GM10847 (cell line): ENCODE results near the gene CMTM8.

Experiments
- POLR2A ChIP-seq: IDR thresholded peaks from 2 replicates; pipeline ENCODE4 v1.6.1; 2011; ENCODE audit not compliant: insufficient read length; ENCODE audit errors: extremely low read depth

The CMTM8 gene

DNA sequence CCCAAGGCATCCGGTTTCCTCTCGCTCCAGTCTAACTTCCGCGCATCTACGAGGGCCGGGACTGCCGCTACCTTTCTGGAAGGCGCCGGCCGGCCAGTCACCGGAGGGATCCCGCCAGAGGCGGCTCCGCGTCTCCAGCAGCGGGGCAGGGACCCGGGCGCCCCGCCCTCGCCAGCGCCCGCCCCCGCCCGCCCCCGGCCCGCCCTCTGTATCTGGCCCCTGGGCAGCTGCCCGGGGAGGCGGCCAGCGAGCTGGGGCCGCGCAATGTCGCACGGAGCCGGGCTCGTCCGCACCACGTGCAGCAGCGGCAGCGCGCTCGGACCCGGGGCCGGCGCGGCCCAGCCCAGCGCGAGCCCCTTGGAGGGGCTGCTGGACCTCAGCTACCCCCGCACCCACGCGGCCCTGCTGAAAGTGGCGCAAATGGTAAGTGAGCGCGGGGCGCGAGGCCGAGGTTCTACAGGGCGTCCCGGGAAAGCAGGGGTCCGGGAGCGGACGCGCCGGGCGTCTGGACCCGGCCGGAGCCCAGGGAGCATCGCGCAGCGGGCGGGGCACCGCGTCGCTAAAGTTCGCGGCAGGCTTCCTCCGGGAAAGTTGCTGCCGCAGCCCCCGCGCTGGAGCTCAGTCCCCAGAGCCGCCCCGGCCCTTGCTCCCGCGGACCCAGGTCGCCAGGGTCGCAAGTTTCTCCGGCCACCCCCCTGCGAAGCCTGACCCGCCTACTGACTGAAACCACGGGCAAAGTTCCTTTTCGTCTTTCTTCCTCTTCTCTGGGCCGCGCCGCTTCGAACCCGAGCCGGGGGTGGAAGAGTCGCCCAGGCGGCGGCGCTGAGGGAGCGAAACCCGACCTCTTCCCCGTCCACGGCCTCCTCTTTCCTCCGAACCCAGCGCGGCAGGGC is 153.4 kb downstream of the CMTM8 start, which contains the start of gene CMTM7:
CMTM7 (plus strand) TSS at position 211 of the 893 bp plus-strand sequence; CDS start at position 265, 54 bp downstream.
- TF ChIP-seq POLR2A: no peak

DNA sequence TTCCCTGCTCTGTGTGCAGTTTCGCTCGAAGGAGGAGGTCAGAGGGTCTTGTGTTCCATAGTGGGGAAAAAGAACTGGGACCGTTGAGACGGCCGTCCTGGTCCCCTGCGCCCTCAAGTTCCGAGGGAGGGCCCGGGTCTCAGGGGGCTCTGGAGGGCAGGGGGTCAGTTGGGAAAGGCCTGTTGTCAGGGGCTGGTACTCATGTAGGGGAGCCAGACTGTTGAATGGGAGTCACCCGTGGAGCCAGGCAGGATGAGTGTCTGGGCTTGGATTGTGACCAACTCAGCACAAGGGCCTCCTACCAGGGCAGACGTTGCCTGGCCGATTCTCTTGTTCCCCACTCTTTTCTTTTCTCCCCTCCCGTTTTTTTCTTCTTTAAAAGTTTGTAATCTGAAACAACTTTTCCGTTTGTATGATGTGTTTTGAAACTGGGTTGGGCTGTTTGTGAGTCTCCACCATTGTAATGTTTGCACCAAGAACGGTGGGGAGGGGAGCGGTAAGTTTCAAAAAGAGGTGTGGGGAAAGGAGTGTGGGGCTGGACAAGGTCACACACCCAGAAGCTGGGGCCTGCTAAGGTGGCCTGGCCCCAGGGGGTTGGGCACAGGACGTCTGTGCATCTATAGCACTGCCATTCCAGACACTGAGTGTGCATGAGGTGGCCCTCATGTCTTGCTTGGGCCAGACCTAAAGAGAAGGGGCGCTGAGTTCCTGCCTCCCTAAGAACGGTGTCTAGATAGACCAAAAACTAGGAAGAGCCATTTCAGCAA is 154.2 kb downstream of the CMTM8 start:
- TF ChIP-seq POLR2A: no peak

GRCh38 chr3:32395496-32395895 is 157.0 kb downstream of the CMTM8 start:
- TF ChIP-seq POLR2A: no peak

DNA sequence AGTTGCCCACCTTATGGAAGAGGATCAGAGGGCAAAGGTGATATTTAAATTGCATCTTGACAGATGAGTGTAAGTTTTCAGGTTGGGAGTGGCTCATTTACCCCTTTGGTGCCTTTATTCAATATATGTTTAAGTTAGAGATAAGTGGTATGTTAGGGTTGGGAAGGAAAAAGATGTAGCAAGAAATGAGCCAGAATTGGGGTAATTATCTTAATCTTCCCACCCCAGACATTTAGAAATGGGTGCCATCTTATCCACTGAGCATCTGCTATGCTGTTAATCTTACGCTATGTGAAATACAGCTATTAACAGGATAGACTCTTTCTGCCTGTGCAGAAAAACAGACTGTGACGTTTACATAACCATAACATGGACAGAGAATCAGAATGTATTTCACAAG is 159.5 kb downstream of the CMTM8 start:
- TF ChIP-seq POLR2A: no peak

GRCh38 chr3:32398531-32398930 is 160.1 kb downstream of the CMTM8 start:
- no peak for TF ChIP-seq POLR2A

DNA sequence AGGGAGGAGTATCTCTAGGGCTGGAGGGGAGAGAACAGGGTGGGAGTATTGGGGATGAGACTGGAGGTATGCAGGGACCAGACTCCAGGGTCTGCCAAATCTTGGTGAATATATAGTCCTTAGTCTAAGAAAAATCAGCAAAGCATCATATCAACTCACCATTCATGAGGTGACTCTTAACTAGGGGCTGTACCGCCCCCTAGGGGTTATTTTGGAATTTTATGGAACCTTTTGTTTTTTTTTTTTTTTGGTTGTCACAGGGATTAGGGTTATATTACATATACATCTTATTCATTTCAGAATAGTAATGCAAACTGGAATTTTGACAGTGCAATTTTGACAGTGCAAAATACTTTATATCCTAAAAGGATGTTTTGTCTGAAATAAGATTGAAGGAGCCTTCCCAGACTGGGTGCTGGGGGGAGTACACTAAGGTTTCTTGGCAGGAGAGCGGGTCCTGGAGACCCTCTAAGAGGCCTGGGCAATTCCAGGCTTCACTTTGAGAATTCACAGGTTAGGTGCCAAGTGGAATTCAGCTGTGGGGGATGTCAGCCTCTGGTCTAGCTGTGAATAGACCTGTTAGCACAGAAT is 160.6 kb downstream of the CMTM8 start:
- TF ChIP-seq POLR2A: no peak

DNA sequence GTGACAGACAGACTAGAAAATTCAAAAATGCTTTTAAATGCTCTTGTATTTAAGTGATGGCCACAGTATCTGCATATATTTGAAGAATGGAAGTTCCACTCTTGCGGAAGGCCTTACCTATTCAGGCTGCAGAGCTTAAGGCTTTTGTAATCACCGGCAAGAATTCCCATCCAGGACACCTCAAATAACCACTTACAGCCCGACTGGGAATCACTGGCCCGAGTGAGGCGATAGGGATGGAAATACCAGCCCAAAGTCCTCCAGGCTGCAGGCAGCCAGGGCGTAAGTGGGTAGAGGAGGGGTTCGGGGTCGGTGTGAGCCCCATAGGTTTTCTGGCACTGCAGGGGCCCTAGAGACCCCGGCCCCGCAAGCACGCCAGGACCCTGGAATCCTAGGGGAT is 162.6 kb downstream of the CMTM8 start:
- no peak for TF ChIP-seq POLR2A

DNA sequence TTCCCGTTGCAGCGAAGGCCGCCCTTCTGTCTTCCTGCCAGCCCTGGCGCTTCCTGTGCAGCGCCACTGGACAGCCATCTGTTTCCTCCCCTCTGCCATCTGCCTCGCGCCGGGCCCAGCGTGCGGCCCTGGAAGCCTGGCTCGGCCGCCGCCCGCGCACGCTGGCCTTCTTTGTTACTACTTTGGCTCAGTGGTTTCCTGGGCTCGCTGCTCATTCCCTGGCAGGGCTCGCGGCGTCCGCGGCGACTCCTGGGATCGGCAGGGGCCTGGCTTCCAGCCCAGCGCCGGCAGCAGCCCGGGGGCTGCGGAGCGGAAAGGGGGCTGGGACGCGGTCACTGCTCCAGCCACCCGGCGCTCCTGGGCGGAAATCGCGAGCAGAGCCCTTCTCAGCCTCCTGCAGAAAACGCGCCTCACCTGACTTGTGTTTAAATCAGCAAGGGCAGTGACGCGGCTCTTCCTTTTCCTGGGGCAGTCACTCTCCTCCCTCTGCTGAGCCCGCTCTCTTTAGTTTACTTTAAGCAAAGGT is 163.1 kb downstream of the CMTM8 start:
- no peak for TF ChIP-seq POLR2A

GRCh38 chr3:32403663-32404062 is 165.2 kb downstream of the CMTM8 start:
- no peak for TF ChIP-seq POLR2A

DNA sequence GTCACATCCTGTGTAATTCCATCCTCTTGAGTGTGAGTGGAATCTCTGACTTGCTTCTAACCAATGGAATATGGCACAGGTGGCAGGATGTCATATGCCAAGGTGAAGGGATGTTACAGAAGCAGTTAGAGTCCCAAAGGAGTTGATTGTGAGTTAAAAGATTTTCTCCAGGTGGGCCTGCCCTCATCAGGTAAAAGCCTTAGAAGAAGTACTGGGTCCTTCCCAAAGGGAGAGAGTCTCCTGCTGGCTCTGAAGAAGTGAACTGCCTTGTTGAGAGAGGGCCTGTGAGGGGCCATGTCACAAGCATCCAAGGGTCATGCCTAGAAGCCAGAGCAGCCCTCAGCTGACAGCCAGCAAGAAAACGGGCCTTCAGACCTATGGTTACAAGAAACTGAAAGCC is 166.2 kb downstream of the CMTM8 start:
- TF ChIP-seq POLR2A: no peak

DNA sequence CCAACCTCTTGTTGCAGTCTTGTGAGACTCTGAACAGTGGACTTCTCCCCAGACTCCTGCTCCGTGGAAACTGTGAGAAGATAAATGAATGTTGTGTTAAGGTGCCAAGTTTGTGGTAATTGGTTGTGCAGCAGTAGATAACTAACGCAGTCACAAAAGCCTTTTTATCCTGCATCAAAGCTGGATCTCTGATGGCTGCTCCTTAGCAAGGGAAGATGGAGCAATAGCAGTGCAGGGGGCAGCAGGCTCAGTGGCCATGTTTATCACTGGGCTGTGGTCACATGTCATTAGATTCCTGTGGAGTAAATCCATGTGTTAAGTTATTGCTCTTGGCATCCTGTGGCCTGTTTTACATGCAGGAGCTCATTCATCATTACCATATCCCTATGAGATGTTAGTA is 166.7 kb downstream of the CMTM8 start:
- TF ChIP-seq POLR2A: no peak

- no peak for TF ChIP-seq POLR2A
Measured at GRCh38 chr3:32405711-32406323, 167.3 kb downstream of the CMTM8 start.

- TF ChIP-seq POLR2A: no peak
Measured at GRCh38 chr3:32406486-32407408, 168.3 kb downstream of the CMTM8 start.

GRCh38 chr3:32410367-32411246 is 172.1 kb downstream of the CMTM8 start:
- no peak for TF ChIP-seq POLR2A

DNA sequence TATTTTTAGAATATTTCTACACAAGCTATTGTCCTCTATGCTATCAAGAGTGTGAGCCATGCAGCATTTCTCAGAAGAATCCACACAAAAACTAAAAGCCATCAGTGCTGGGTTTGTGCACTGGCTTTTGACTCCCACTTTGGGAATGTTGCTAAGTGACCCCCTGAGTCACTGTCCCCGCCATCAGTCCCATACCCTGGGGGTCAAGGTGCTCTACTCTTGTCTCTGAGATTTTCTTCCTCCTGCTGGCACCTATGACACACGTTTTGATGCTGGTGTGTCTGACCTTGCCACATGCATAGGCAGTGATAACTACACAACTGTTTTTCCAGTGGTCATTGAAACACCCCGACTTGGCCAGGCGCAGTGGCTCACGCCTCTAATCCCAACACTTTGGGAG is 173.0 kb downstream of the CMTM8 start:
- TF ChIP-seq POLR2A: no peak
